Osteocyte (in vitro differentiated cells): ENCODE measurements around the gene WDR88. TPM values are rescaled to one million over a fixed set of nuclear protein-coding genes. Genes with fewer than 3 reads are reported as not detected.

Experiments used
- DNase-seq: peaks from one replicate; pipeline ENCODE4 v3.0.0; 2021; ENCODE audit warnings: mixed read lengths; ENCODE audit not compliant: unreplicated experiment; ENCODE audit errors: extremely low spot score
- H3K27ac Mint-ChIP-seq: one replicate; pipeline ENCODE4 v1.8.0; 2021; ENCODE audit warnings: mild to moderate bottlenecking, mixed read lengths; ENCODE audit not compliant: unreplicated experiment
- H3K27me3 Mint-ChIP-seq: one replicate; pipeline ENCODE4 v1.8.0; 2021; ENCODE audit warnings: mixed read lengths; ENCODE audit not compliant: unreplicated experiment
- H3K36me3 Mint-ChIP-seq: one replicate; pipeline ENCODE4 v1.8.0; 2021; ENCODE audit warnings: mixed read lengths; ENCODE audit not compliant: unreplicated experiment
- H3K4me1 Mint-ChIP-seq: one replicate; pipeline ENCODE4 v1.8.0; 2021; ENCODE audit warnings: mixed read lengths; ENCODE audit not compliant: unreplicated experiment
- H3K4me3 Mint-ChIP-seq: one replicate; pipeline ENCODE4 v1.8.0; 2021; ENCODE audit warnings: mild to moderate bottlenecking, moderate library complexity, mixed read lengths; ENCODE audit not compliant: unreplicated experiment
- H3K9me3 Mint-ChIP-seq: one replicate; pipeline ENCODE4 v1.8.0; 2021; ENCODE audit warnings: mixed read lengths; ENCODE audit not compliant: unreplicated experiment
- CTCF ChIP-seq: fragments of 200-600 bp; sonication (generic); IDR thresholded peaks from 2 replicates; pipeline ENCODE4 v1.5.0; 2021; ENCODE audit warnings: antibody characterized with exemption, mild to moderate bottlenecking, moderate library complexity
- total RNA-seq: library from RNA; stranded (reverse); gene quantifications from 2 replicates; pipeline ENCODE4 v1.2.1, GENCODE V29; 2021

Gene WDR88
- total RNA-seq, 1 donor from 2014 or later: not detected

GRCh38 chr19:33168528-33168927 lies 36.6 kb downstream of the WDR88 start:
- no peaks in the 10 kb centered on the region for H3K27me3 Mint-ChIP-seq
- H3K36me3 Mint-ChIP-seq: no peaks in the 10 kb centered on the region
- peaks cover 3% of the 10 kb centered on the region for H3K9me3 Mint-ChIP-seq
- no peak overlapping the region for H3K4me3 Mint-ChIP-seq
- DNase-seq: no peak
- H3K27ac Mint-ChIP-seq: no peak overlapping the region
- peaks cover 12% of the 10 kb centered on the region for H3K4me1 Mint-ChIP-seq
- no peak for TF ChIP-seq CTCF

GRCh38 chr19:33171222-33171795 lies 39.4 kb downstream of the WDR88 start:
- H3K36me3 Mint-ChIP-seq: no peaks in the 10 kb centered on the region
- H3K4me1 Mint-ChIP-seq: peaks cover 23% of the 10 kb centered on the region
- H3K9me3 Mint-ChIP-seq: peaks cover 3% of the 10 kb centered on the region
- no peak overlapping the region for H3K27ac Mint-ChIP-seq
- DNase-seq: no peak
- H3K27me3 Mint-ChIP-seq: no peaks in the 10 kb centered on the region
- no peak overlapping the region for H3K4me3 Mint-ChIP-seq
- no peak for TF ChIP-seq CTCF

GRCh38 chr19:33171916-33172359 lies 40.0 kb downstream of the WDR88 start:
- Mint-ChIP-seq H3K4me3 (no peak overlapping the region), H3K27me3 (no peaks in the 10 kb centered on the region), H3K27ac (peak overlapping the region; percentile 15), H3K36me3 (no peaks in the 10 kb centered on the region), H3K4me1 (peaks cover 23% of the 10 kb centered on the region), H3K9me3 (peaks cover 3% of the 10 kb centered on the region)
- no peak for DNase-seq
- no peak for TF ChIP-seq CTCF

GRCh38 chr19:33174186-33174585 lies 42.3 kb downstream of the WDR88 start:
- no peak overlapping the region for H3K4me3 Mint-ChIP-seq

More at GRCh38 chr19:33174186-33174585, 42.3 kb downstream of the WDR88 start:
- no peak overlapping the region for H3K27ac Mint-ChIP-seq
- no peak for DNase-seq
- H3K9me3 Mint-ChIP-seq: no peaks in the 10 kb centered on the region
- H3K27me3 Mint-ChIP-seq: peaks cover under 1% of the 10 kb centered on the region
- peaks cover 31% of the 10 kb centered on the region for H3K4me1 Mint-ChIP-seq
- TF ChIP-seq CTCF: no peak
- no peaks in the 10 kb centered on the region for H3K36me3 Mint-ChIP-seq
